ENCODE data around the gene RITA1.
A peak's percentile ranks its signal among the peaks of the same experiment; 100 is the strongest.
"Not testable (repeated sequence)": the region's sequence is repeated elsewhere in the genome, so short reads cannot be mapped to it uniquely, and the experiment has no call there.

RITA1 gene

DNA sequence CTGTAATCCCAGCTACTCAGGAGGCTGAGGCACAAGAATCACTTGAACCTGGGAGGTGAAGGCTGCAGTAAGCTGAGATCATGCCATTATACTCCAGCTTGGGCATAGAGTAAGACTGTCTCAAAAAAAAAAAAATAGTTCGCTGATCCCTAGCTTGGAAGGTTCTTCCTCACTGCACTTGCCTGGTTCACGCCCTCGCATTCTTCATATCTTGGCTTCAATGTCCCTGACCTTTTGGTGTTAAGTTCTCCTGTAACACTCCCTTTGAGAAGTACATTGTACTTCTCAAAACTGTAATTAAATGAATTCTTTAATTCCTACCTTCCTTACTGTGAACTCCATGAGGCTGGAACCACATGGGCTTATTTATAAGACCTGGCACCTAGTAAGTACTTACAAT is 19.3 kb downstream of the RITA1 start:
- DNase-seq: no peak

DNA sequence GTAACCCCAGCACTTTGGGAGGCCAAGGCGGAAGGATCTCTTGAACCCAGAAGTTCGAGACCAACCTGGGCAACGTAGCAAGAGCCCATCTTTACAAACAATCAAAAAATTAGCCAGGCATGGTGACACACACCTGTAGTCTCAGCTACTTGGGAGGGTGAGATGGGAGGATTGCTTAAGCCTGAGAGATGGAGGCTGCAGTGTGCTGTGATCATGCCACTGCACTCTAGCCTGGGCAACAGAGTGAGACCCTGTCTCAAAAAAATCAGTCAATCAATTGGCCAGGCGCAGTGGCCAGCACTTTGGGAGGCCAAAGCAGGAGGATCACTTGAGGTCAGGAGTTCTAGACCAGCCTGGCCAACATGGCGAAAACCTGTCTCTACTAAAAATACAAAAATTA is 21.3 kb downstream of the RITA1 start:
- not testable (repeated sequence) for DNase-seq

DNA sequence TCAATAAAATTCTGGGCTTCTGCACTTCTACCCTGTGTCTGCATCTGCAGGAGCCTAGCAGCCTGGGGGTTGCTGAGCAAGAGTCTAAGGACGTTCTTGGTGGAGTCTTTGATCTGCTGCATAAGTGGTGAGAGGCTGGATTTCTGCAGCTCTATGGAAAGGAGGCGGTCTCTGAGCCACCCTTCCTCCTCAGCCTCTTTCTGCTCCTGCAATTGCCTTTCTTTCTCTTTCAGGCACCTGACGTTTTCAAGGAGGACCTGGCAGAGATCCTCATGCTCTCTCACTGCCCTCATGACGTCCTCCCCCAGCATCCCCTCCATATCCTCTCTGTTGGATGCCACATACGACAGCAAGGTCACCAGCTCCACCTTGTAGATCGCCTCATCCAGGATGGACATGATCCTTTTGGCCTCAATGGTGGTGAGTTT is 22.1 kb downstream of the RITA1 start:
- no peak for DNase-seq

DNA sequence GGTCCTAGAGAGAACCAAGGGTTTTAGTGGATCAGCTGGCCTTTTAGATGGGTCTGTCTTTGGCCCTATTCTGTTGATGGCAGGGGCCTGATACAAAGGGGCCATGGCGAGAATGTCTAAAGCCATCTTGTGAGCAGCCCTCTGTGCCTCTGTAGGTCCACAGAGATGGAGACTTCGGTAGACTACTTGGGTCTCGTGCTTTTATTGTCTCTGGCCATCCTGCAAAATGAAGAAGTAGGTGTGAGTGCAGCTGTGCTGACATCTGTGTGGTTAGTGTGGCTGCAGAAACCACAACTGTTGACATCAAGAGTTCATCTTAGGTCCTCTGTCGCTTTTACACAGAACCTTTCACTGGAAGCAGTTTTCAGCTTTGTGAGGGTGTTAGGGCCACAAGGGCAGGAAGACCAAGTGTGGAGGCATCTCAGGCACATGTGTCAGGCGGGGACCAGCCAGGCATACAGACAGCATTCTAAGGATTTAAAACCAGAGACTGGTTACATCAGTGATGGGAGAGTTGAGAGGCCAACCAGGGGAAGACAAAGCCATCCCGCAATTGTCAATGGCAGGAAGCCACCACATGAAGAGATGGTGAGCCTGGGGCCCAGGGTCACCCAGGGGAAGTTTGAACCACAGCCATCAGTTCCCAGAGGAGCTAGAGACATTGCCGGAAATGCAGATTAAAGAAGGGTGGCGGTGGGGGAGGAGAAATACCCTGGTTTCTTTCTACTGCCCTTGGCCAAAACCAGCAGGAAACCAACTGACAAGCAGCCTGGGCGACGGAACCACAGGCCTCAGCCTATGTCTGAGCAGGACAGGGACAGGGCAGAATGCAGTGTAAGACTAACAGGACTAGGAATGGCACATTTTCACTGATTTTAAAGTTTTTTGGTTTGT is 22.8 kb downstream of the RITA1 start:
- DNase-seq: no peak

DNA sequence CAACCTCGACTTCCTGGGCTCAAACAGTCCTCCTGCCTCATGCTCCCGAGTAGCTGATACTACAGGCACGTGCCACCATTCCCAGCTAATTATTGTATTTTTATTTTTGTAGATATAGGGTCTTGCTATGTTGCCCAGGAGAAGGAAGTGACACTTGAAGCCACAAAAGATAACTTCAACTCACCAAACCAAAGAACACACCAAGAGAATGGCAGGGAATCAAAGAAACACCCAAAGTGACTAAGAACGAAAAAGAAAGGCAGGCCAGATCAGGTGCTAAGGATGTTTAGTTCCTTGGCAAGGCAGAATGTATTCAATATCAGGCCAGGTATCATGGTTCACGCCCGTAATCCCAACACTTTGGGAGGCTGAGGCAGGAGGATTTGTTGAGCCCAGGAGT is 25.6 kb downstream of the RITA1 start:
- no peak for DNase-seq

DNA sequence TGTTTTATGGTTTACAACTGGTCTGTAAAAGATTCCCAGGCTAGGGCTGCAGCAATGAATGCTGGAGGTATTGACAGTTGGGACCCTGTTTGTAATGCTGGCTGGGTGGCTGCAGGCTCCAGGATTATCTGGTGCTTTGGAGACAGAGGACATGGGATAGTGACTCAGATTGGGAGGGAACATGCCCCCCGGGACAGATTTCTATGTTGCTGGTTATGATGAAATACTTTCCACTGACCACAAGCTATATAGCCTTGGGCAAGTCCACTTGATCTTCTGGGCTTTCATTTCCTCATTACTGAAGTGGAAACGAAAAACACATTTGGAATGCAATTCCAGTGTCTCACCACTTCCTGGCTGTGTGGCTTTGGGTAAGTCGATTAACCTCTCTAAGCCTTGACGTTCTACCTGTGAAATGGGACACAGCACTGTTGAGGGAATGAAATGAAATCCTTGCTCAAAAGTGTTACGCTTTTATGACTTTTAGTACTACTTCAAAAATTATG is 29.4 kb downstream of the RITA1 start:
- no peak for DNase-seq

DNA sequence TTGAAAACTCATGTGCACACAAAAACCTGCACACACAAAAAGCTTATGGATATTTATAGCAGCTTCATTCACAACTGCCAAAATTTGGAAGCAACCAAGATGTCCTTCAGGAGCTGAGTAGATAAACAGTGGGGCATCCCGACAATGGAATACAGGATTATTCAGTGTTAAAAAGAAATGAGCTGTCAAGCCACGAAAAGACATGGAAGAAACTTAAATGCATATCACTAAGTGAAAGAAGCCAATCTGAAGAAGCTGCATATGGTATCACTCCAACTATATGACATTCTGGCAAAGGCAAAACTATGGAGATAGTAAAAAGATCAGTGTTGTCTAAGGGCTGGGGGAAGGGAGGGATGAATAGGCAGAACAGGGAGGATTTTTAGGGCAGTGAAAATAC is 30.5 kb downstream of the RITA1 start:
- no peak for DNase-seq

DNA sequence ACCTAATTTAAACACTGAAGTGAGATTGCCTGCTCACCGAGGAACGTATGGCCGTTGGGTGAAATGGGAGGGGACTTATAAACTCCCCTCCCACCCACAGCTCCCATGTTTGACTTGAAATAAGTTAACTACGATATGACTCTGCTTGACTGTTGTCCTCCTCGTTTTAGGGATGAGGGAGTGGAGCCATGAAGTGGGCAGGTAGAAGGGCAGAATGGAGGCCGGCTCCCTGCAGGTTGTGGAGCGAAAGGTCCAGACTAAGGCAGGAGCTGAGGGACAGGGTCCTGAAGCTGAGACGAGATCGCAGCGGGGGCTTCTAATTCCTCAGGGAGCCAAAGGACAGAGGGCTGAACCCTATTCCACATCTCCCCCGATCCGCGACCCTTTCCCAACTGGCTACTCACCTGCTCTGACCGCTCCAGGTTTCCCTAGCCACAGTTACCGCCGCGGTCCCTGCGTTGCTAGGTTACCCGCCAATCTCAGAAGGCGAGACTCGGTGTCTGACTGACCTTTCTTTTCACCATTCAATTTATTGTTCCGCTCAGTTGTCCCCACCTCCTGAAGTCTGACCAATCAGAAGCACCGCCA is 35.2 kb downstream of the RITA1 start:
- DNase-seq: no peak

DNA sequence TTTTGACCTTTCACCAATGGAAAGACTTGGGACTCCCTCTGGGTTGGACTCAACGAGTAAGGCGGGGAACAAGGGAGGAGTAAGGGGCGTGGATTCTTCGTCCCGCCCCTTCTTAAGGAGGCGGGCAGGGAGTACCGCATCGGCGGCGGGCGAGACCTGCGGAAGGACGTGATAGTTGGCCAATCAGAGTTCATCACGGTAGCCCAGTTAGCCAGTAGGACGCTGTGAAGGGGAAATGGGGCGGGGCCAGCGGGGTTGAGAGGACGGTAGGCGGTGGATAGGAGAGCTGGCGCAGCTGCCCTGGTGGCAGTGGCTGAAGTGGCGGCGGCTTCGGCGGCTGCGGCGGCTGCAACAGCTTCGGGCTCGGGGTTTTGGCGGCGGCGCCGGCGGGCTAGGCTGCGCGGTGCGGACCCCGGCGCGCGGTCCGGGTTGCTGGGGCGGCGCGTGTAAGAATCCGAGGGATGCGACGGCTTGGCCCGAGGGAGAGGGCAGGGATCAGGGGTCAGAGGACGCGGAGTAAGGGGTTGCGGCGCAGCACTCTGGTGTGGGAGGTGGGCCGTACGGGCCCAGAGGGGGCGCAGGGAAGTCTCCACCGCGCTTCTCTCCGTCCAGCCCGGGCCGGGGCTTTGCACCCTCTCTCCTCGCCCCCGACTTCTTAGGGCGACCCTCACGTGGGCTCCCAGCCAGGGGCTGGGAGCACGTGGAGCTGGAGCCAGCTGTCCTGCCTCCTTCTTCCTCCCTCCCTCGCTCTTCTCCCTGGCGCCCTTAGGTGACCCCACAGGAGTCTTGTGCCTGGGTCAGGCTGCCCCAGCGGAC is 35.9 kb downstream of the RITA1 start, which contains the start of gene TPCN1:
TSS of gene TPCN1 (plus strand) at position 284 of the 816 bp plus-strand sequence. CDS start 5,389 bp downstream, outside the sequence.
- peak; percentile 96 for DNase-seq

DNA sequence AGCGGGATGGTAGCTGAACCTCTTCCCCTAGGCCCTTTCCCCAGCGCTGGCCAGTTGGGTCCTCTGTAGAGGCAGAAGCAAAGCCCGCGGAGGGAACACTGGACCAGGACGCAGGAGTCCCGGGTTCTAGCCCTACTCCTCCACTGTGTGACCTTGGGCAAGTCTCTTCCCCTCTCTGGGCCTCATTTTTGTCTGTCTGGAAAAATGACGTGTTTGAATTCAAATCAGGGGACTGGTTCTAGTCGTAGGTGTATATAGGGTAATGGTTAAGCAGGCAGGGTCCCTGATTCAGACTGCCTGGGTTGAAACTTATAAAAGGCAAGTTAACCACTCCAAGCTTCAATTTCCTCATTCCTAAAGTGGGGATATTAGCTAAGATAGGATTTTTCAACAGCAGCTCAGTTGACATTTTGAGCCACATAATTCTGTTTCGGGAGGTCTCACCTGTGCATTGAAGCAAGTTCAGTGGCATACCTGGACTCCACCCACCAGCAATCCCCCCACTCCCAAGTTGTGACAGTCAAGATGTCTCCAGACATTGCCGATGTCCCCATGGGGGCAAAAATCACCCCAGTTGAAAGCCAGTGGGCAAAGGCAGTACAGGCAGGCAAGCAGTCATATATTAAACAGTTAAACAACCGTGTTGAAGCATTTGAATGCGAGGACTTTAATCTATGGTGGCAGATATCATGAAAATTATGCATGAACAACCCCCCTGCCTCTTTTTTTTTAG is 36.6 kb downstream of the RITA1 start:
- no peak for DNase-seq

DNA sequence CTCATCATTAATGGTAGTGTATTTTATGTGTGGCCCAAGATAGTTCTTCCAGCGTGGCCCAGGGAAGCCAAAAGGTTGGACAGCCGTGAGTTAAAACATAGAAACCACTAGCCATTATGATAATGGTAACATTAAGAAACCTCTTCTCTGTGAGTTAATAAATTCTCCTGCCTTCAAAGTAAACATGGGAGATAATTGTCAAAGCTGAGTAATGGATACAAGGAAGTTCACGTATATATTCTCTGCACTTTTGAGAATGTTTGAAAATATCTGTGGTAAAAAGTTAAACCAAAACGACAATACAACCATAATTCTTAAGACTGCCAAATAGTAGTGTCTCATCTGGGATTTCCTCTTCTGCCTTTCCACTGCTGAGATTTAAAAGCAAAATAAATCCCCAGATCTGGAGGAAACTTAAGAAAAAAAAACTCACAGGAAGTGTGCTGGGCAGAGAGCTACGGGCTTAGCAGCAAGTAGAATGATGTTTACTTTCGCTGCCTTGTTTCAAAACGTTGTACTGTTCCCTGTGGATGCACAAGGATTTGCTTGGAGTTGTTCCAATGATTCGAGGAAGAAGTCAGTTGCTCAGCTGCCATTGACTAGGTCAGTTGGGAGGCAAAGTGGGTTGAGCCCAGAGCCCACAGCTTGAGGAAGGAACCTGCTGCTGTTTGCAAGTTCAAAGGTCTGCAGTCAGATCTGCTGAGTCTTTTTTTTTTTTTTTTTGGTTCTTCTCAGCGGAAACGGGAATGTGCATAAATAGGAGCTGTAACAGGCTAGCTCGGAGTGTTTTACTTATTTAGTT is 37.4 kb downstream of the RITA1 start:
- peak; percentile 25 for DNase-seq

DNA sequence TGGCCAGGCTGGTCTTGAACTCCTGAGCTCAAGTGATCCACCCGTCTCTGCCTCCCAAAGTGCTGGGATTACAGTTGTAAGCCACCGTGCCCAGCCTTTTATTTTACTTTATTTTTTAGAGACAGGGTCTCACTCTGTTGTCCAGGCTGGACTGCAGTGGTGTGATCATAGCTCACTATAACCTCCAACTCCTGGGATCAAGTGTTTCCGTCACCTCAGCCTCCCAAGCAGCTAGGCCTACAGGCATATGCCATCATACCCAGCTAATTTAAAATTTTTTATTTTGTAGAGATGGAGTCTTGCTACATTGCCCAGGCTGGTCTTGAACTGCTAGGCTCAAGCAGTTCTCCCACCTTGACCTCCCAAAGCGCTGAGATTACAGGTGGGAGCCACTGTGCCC is 39.4 kb downstream of the RITA1 start:
- DNase-seq: no peak

DNA sequence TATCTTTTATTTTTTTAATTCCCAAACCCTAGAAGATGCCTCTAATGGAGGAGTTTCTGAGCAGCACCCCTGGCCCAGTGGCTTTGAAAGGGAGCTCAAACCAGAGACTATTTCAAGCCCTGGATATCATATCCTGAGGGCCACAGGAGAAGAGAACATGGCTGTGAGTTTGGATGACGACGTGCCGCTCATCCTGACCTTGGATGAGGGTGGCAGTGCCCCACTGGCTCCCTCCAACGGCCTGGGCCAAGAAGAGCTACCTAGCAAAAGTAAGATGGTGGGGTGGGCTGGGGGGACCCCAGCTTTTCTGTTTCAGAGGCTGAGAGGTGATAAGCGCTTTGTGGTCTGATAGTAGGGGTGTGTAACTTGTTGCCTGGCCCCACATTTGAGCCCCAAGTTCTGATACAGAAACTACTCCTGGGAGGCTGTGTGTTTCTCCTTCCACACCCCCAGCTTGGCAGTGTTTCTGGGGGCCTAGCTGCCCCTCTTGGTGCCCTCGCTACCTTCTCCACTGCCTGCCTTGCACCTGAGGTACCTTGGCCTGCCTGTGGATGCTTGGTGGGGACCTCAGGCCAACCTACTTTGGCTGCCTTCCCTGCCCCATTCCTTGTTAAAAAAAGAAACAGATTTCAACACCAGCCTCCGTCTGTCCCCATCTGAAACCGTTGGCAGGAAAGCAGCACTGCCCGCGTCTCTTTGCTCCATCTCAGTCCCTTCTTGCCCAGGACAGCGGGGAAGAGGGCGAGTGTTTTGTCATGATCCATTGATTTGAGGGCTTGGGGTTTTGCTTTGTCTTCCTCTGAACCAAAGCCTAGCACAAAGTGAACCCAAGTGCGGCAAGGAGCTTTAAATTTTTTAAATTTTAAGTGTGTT is 41.4 kb downstream of the RITA1 start:
- no peak for DNase-seq

DNA sequence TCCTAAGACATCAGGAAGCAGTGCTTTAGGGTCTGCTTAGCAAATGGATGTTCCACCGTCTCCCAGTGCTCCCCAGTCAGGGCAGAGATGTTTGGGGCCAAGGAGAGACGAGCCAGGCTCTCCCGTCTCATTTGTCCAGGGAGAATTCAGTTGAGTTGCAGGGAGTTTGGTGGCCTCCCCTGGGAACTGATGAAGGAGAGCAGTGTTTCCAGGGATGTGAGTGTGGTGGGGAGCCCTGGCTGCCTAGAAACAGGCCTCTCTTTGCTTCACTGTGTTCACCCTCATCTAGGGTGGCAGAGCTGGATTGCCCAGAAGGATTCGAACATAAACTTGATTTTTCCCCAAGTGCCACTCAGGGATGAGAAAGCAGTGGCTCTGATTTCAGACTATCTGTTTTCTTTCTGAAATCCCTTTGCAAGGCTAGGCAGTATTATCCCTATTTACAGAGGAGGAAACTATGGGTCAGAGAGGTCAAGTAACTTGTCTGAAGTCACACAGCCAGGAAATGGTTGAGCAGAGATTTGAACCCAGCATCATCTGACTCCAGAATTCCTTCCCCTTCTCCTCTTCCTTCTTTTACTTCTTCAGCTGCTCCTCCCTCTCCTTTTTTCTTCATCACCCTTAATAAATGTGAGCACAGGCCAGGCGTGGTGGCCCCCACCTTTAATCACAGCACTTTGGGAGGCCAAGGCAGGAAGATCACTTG is 42.3 kb downstream of the RITA1 start:
- DNase-seq: no peak

DNA sequence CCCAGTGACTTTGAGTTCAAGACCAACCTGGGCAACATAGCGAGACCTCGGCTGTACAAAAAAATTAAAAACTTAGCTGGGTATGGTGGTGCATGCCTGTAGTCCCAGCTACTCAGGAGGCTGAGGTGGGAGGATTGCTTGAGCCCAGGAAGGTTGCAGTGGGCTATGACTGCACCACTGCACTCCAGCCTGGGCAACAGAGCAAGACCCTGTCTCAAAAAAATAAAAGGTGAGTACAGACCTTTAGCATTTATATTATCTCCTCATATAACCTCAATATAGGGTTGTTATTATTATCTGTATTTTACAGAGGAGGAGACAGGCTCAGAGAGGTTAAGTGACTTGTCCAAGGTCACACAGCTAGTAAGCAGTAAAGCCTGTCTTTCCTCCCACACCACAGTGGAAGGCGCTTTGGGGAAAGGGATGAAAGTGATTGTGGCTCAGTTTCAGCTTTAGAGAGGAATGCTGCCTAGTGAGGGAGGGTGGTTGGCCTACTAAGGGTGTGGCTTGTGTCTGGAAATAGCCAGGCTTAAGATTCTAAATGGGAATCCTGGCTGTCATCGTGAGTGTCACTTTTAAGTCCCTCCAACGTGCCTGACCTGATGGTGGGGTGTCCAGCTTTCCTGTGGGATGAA is 43.0 kb downstream of the RITA1 start:
- no peak for DNase-seq

DNA sequence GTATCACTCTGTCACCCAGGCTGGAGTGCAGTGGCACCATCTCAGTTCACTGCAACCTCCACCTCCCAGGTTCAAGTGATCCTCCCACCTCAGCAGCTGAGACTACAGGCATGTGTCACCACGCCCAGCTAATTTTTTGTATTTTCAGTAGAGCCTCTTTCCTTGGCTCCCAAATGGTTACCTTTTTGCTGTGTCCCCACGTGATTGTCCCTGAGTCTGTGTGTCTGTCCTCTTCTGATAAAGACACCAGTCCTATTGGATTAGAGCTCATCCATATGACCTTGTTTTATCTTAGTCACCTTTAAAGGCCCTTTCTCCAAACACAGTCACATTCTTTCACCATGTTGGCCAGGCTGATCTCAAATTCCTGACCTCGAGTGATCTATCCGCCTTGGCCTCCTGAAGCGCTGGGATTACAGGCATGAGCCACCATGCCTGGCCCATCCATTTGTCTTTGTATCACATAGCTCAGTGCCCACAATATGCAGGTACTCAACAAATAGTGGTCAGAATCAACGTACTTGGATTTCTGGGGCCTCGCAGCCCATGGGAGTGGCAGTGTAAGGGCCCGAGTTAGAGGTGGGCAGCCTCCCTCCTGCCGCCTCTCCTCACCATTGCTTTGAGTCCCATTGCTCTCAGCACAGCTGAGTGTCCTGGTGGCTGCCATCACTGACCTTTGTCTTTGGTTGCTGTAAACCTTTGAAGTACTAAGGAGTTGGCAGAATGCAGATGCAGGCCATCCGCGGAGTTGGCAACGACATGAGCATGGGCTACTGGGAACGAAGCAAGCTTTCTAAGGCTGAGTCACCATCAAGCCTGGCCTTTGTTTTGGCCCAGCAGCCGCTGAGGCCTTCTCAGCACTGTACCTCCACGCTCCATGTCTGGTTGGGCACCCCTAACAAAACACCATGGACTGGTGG is 45.1 kb downstream of the RITA1 start:
- no peak for DNase-seq

DNA sequence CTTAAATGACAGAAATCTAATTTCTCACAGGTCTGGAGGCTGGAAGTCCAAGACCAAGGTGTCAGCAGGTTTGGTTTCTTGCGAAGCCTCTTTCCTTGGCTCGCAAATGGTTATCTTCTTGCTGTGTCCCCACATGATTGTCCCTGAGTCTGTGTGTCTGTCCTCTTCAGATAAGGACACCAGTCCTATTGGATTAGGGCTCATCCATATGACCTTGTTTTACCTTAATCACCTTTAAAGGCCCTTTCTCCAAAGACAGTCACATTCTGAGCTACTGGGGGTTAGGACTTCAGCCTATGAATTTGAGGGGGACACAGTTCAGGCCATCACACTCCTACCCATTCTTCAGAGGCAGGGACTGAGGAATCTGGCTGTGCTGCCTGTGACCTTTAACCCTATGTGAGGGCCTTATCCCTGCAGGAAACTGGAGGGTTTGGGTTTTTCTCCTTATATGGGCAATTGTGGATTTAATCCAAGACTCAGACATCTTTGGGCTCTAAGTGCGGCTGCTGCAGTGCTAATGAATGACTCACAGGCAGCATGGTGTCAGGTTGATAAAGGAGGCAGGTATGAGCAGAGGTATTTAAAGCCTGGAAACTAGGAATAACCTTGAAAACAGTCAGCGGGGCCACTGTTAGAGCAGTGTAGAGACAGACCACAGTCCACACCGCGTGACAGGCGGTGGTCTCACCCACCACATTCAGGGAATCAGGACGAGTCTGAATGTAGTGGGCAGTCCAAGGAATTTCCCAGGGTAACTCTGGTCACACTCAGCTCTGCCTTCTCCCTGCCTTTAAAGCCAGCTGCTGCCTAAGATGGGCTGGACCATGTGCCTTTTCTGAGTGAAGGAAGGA is 45.9 kb downstream of the RITA1 start:
- no peak for DNase-seq
